SW 1271 (cell line): ENCODE results near the gene MAL.

Experiments used
- DNase-seq, 2 experiments: peaks; one replicate each; lab custom pipeline; 2025; lab: John Stamatoyannopoulos, UW

Gene MAL

GRCh38 chr2:95048825-95049682 is 23.5 kb downstream of the MAL start:
- no peak for DNase-seq

GRCh38 chr2:95049683-95049955 is 24.1 kb downstream of the MAL start:
- no peak for DNase-seq

- DNase-seq = no peak
Observed at GRCh38 chr2:95049961-95050360, 24.5 kb downstream of the MAL start.

- DNase-seq = no peak
Observed at GRCh38 chr2:95050385-95051300, 25.1 kb downstream of the MAL start.

GRCh38 chr2:95051626-95052025 is 26.1 kb downstream of the MAL start:
- DNase-seq = no peak

GRCh38 chr2:95052307-95052706 is 26.8 kb downstream of the MAL start:
- no peak for DNase-seq

GRCh38 chr2:95052804-95053479 is 27.4 kb downstream of the MAL start:
- DNase-seq = no peak

- no peak for DNase-seq
Observed at GRCh38 chr2:95053543-95053942, 28.0 kb downstream of the MAL start.

- DNase-seq = no peak
Observed at GRCh38 chr2:95054016-95054415, 28.5 kb downstream of the MAL start.

GRCh38 chr2:95055262-95055661 is 29.8 kb downstream of the MAL start:
- no peak for DNase-seq

- no peak for DNase-seq
Observed at GRCh38 chr2:95056044-95056443, 30.5 kb downstream of the MAL start.

GRCh38 chr2:95056461-95057459 is 31.3 kb downstream of the MAL start:
- DNase-seq = no peak

GRCh38 chr2:95057535-95058370 is 32.2 kb downstream of the MAL start:
- DNase-seq = no peak

GRCh38 chr2:95058466-95058988 is 33.0 kb downstream of the MAL start:
- no peak for DNase-seq

GRCh38 chr2:95058989-95059641 is 33.6 kb downstream of the MAL start:
- DNase-seq = no peak

- DNase-seq = no peak
Observed at GRCh38 chr2:95059656-95060370, 34.3 kb downstream of the MAL start.

- DNase-seq = no peak
Observed at GRCh38 chr2:95060446-95061118, 35.1 kb downstream of the MAL start.

- no peak for DNase-seq
Observed at GRCh38 chr2:95061119-95061512, 35.6 kb downstream of the MAL start.
